ENCODE measurements around the gene ABCD2. TPM values are rescaled to one million over a fixed set of nuclear protein-coding genes. Genes with fewer than 3 reads are reported as not detected.

Gene ABCD2
- total RNA-seq, 1 donor from 2014 or later: 0.34 TPM

GRCh38 chr12:39587225-39587624, 32.4 kb downstream of the ABCD2 start:
- Mint-ChIP-seq H3K4me3 (no peak overlapping the region), H3K9me3 (peaks cover 9% of the 10 kb centered on the region), H3K4me1 (no peaks in the 10 kb centered on the region), H3K27me3 (ENCODE audit: low read depth) (peaks cover 1% of the 10 kb centered on the region), H3K27ac (no peak overlapping the region), H3K36me3 (no peaks in the 10 kb centered on the region)
- DNase-seq (ENCODE audit: low spot score in 2 of 2, unreplicated experiment in 2 of 2): no peak
- TF ChIP-seq, protein P1, sequence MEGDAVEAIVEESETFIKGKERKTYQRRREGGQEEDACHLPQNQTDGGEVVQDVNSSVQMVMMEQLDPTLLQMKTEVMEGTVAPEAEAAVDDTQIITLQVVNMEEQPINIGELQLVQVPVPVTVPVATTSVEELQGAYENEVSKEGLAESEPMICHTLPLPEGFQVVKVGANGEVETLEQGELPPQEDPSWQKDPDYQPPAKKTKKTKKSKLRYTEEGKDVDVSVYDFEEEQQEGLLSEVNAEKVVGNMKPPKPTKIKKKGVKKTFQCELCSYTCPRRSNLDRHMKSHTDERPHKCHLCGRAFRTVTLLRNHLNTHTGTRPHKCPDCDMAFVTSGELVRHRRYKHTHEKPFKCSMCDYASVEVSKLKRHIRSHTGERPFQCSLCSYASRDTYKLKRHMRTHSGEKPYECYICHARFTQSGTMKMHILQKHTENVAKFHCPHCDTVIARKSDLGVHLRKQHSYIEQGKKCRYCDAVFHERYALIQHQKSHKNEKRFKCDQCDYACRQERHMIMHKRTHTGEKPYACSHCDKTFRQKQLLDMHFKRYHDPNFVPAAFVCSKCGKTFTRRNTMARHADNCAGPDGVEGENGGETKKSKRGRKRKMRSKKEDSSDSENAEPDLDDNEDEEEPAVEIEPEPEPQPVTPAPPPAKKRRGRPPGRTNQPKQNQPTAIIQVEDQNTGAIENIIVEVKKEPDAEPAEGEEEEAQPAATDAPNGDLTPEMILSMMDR (IDR thresholded peaks at IDR 0.05; ENCODE audit: unreplicated experiment): no peak

GRCh38 chr12:39586816-39587215, 32.8 kb downstream of the ABCD2 start:
- TF ChIP-seq, protein P1 (IDR thresholded peaks at IDR 0.05; ENCODE audit: unreplicated experiment): no peak
- no peaks in the 10 kb centered on the region for H3K36me3 Mint-ChIP-seq

DNA sequence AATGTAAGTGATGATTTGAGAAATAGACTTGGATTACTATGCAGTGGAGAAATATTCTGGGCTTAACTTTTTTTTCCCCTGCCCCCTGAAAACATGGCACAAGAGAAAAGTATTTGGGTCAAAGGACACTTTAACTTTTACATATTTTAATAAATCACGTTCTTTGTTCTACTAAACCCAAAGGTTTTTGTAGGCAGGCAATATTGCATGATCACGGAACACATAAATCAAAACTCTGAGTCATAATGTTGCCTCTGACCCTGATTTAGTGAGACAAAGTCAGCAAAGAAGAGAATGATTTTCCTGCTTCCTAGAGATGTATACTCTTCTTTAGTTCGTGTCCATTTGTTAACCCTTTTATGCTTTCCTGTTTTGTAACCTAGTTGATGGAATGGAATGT, 38.0 kb downstream of the ABCD2 start:
- no peak for DNase-seq (ENCODE audit: low spot score in 2 of 2, unreplicated experiment in 2 of 2)
- peaks cover 4% of the 10 kb centered on the region for H3K4me1 Mint-ChIP-seq
- no peak overlapping the region for H3K4me3 Mint-ChIP-seq
- H3K27me3 Mint-ChIP-seq (ENCODE audit: low read depth): no peaks in the 10 kb centered on the region
- H3K36me3 Mint-ChIP-seq: no peaks in the 10 kb centered on the region
- H3K9me3 Mint-ChIP-seq: peaks cover 9% of the 10 kb centered on the region
- no peak overlapping the region for H3K27ac Mint-ChIP-seq
- TF ChIP-seq, protein P1 (IDR thresholded peaks at IDR 0.05; ENCODE audit: unreplicated experiment): no peak

More at GRCh38 chr12:39586816-39587215, 32.8 kb downstream of the ABCD2 start:
- no peak for DNase-seq (ENCODE audit: low spot score in 2 of 2, unreplicated experiment in 2 of 2)
- peaks cover 1% of the 10 kb centered on the region for H3K27me3 Mint-ChIP-seq (ENCODE audit: low read depth)
- H3K27ac Mint-ChIP-seq: no peak overlapping the region
- no peak overlapping the region for H3K4me3 Mint-ChIP-seq
- peaks cover 9% of the 10 kb centered on the region for H3K9me3 Mint-ChIP-seq
- H3K4me1 Mint-ChIP-seq: peaks cover under 1% of the 10 kb centered on the region

GRCh38 chr12:39575498-39575875, 44.1 kb downstream of the ABCD2 start:
- Mint-ChIP-seq H3K27me3 (ENCODE audit: low read depth) (no peaks in the 10 kb centered on the region), H3K36me3 (no peaks in the 10 kb centered on the region), H3K4me1 (no peaks in the 10 kb centered on the region), H3K4me3 (no peak overlapping the region), H3K27ac (no peak overlapping the region), H3K9me3 (no peaks in the 10 kb centered on the region)
- TF ChIP-seq, protein P1 (IDR thresholded peaks at IDR 0.05; ENCODE audit: unreplicated experiment): no peak
- DNase-seq (ENCODE audit: low spot score in 2 of 2, unreplicated experiment in 2 of 2): no peak

- no peaks in the 10 kb centered on the region for H3K36me3 Mint-ChIP-seq
- H3K9me3 Mint-ChIP-seq: peaks cover 3% of the 10 kb centered on the region
- DNase-seq (ENCODE audit: low spot score in 2 of 2, unreplicated experiment in 2 of 2): no peak
- no peak overlapping the region for H3K4me3 Mint-ChIP-seq
- H3K27me3 Mint-ChIP-seq (ENCODE audit: low read depth): no peaks in the 10 kb centered on the region
- TF ChIP-seq, protein P1 (IDR thresholded peaks at IDR 0.05; ENCODE audit: unreplicated experiment): no peak
- no peak overlapping the region for H3K27ac Mint-ChIP-seq
- no peaks in the 10 kb centered on the region for H3K4me1 Mint-ChIP-seq
Measured at GRCh38 chr12:39574785-39575497, 44.7 kb downstream of the ABCD2 start.
